Dermis blood vessel endothelial cell (primary cell): ENCODE results near the gene PCSK1N. TPM values are rescaled to one million over a fixed set of nuclear protein-coding genes. Genes with fewer than 3 reads are reported as not detected.
"Not testable (repeated sequence)": the region's sequence is repeated elsewhere in the genome, so short reads cannot be mapped to it uniquely, and the experiment has no call there.

ENCODE experiments used
- DNase-seq: peaks from one replicate; pipeline ENCODE4 v3.0.0; 2010
- total RNA-seq: library from RNA; depleted of rRNA; stranded (reverse); fragments of >200 nt; gene quantifications from 2 replicates; pipeline ENCODE4 v1.2.3, GENCODE V29; 2014

PCSK1N gene
- total RNA-seq, 1 donor from 2014 or later, result 0.17 TPM

GRCh38 chrX:48823053-48823452 lies 12.4 kb downstream of the PCSK1N start:
- no peak for DNase-seq

GRCh38 chrX:48819394-48819793 lies 16.0 kb downstream of the PCSK1N start:
- DNase-seq, result not testable (repeated sequence)

GRCh38 chrX:48818866-48819265 lies 16.5 kb downstream of the PCSK1N start:
- DNase-seq, result no peak

- no peak for DNase-seq
Measured at GRCh38 chrX:48818098-48818497, 17.3 kb downstream of the PCSK1N start.

- DNase-seq, result no peak
Measured at GRCh38 chrX:48816014-48816810, 19.2 kb downstream of the PCSK1N start.

- no peak for DNase-seq
Measured at GRCh38 chrX:48815266-48815665, 20.1 kb downstream of the PCSK1N start.

GRCh38 chrX:48814722-48815121 lies 20.7 kb downstream of the PCSK1N start:
- DNase-seq, result no peak

- DNase-seq, result no peak
Measured at GRCh38 chrX:48813644-48814043, 21.8 kb downstream of the PCSK1N start.

- DNase-seq, result no peak
Measured at GRCh38 chrX:48806081-48806480, 29.3 kb downstream of the PCSK1N start.

- DNase-seq, result no peak
Measured at GRCh38 chrX:48802905-48803200, 32.6 kb downstream of the PCSK1N start.

- peak; percentile 84 for DNase-seq
Measured at GRCh38 chrX:48802089-48802904, 33.1 kb downstream of the PCSK1N start.

- DNase-seq, result peak; percentile 98
Measured at GRCh38 chrX:48801280-48802088, 33.9 kb downstream of the PCSK1N start, which contains the start of gene HDAC6. TSS of gene HDAC6 (plus strand) at chrX:48802067. CDS start at chrX:48802693, 626 bp downstream.

GRCh38 chrX:48800574-48801279 lies 34.7 kb downstream of the PCSK1N start:
- no peak for DNase-seq

- no peak for DNase-seq
Measured at GRCh38 chrX:48798318-48798717, 37.1 kb downstream of the PCSK1N start.

GRCh38 chrX:48794911-48795515 lies 40.4 kb downstream of the PCSK1N start:
- DNase-seq, result no peak

- no peak for DNase-seq
Measured at GRCh38 chrX:48794340-48794910, 41.0 kb downstream of the PCSK1N start.

- DNase-seq, result no peak
Measured at GRCh38 chrX:48793935-48794334, 41.5 kb downstream of the PCSK1N start.

- no peak for DNase-seq
Measured at GRCh38 chrX:48792219-48792618, 43.2 kb downstream of the PCSK1N start.

GRCh38 chrX:48791063-48791820 lies 44.2 kb downstream of the PCSK1N start:
- no peak for DNase-seq

- DNase-seq, result no peak
Measured at GRCh38 chrX:48790477-48790876, 44.9 kb downstream of the PCSK1N start.
